NT2/D1 (cell line): Measurements from ENCODE around the gene IGHMBP2.

Experiments
- DNase-seq: peaks from one replicate; pipeline ENCODE4 v3.0.0-alpha.2; 2011; ENCODE audit warnings: low read depth, low spot score
- H3K27me3 ChIP-seq: 2 replicates; pipeline ENCODE4 v1.6.0; 2011; ENCODE audit warnings: mild to moderate bottlenecking; ENCODE audit not compliant: insufficient read length, insufficient read depth
- H3K36me3 ChIP-seq: 2 replicates; pipeline ENCODE4 v1.6.1; 2011; ENCODE audit warnings: mild to moderate bottlenecking, low read length, mixed read lengths; ENCODE audit not compliant: insufficient read depth, insufficient read length
- H3K4me1 ChIP-seq: 2 replicates; pipeline ENCODE4 v1.5.1; 2011; ENCODE audit not compliant: insufficient read depth, insufficient read length
- H3K4me3 ChIP-seq: 2 replicates; pipeline ENCODE4 v1.5.1; 2011; ENCODE audit warnings: low read depth; ENCODE audit not compliant: insufficient read length
- H3K9ac ChIP-seq: 2 replicates; pipeline ENCODE4 v1.6.0; 2011; ENCODE audit warnings: low read depth; ENCODE audit not compliant: insufficient read length
- H3K9me3 ChIP-seq: 2 replicates; pipeline ENCODE4 v1.5.1; 2011; ENCODE audit warnings: mild to moderate bottlenecking, low read length; ENCODE audit not compliant: insufficient read depth
- SUZ12 ChIP-seq: IDR thresholded peaks from 2 replicates; pipeline ENCODE4 v1.6.1; 2011; ENCODE audit not compliant: insufficient read length, insufficient read depth; ENCODE audit errors: extremely low read depth
- YY1 ChIP-seq: IDR thresholded peaks from 2 replicates; pipeline ENCODE4 v1.6.1; 2011; ENCODE audit not compliant: insufficient read length, insufficient read depth
- ZNF274 ChIP-seq: IDR thresholded peaks from 2 replicates; pipeline ENCODE4 v1.6.1; 2011; ENCODE audit warnings: mild to moderate bottlenecking, low read depth, low read length

The IGHMBP2 gene

DNA sequence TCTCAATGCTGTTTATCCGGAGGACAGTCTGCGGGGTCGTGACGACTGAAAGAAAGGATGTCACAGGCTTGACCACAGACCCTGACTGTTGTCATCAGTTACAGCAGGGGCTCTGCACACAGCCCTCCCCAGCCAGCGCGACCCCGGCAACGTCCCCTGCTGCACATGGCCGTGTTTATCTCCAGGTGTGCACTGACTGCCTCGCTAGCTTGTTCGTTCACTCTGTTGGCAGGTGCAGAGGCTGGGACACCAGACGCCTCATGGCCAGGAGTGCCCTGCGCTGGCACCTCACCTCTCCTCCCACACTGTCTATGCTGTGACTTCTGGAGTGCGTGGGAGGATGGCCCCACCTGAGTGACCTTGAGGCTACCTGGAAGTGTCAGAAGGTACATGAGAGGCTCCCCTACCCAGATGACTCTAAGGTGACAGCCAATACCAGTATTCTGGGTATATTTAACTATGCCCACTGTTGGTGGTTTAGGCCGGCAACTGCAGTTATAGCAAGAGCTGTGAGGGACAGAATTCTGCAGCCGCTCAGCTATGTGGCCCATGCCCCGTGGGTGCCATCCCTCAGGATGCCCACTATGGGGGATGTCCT, 12.2 kb upstream of the IGHMBP2 start:
- H3K9ac ChIP-seq: no peak overlapping the region
- no peaks in the 10 kb centered on the region for H3K9me3 ChIP-seq
- H3K27me3 ChIP-seq: no peaks in the 10 kb centered on the region
- H3K4me3 ChIP-seq: no peak overlapping the region
- peaks cover 4% of the 10 kb centered on the region for H3K4me1 ChIP-seq
- TF ChIP-seq YY1 (no peak), SUZ12 (no peak), ZNF274 (no peak)
- DNase-seq: no peak
- H3K36me3 ChIP-seq: peaks cover 49% of the 10 kb centered on the region

- no peak overlapping the region for H3K4me3 ChIP-seq
- peaks cover 4% of the 10 kb centered on the region for H3K4me1 ChIP-seq
- no peaks in the 10 kb centered on the region for H3K9me3 ChIP-seq
- no peaks in the 10 kb centered on the region for H3K27me3 ChIP-seq
- H3K36me3 ChIP-seq: peaks cover 60% of the 10 kb centered on the region
- H3K9ac ChIP-seq: no peak overlapping the region
- DNase-seq: no peak
- no peak for TF ChIP-seq ZNF274
- TF ChIP-seq YY1: no peak
- TF ChIP-seq SUZ12: no peak
Observed at GRCh38 chr11:68892576-68892975, 11.1 kb upstream of the IGHMBP2 start.

GRCh38 chr11:68893282-68893681, 10.4 kb upstream of the IGHMBP2 start:
- Histone ChIP-seq H3K27me3 (no peaks in the 10 kb centered on the region), H3K9me3 (no peaks in the 10 kb centered on the region), H3K4me3 (no peak overlapping the region), H3K4me1 (peaks cover 4% of the 10 kb centered on the region), H3K36me3 (peaks cover 67% of the 10 kb centered on the region), H3K9ac (no peak overlapping the region)
- TF ChIP-seq ZNF274 (no peak), YY1 (no peak), SUZ12 (no peak)
- no peak for DNase-seq

- TF ChIP-seq ZNF274 (no peak), SUZ12 (no peak), YY1 (no peak)
- Histone ChIP-seq H3K36me3 (peaks cover 76% of the 10 kb centered on the region), H3K27me3 (no peaks in the 10 kb centered on the region), H3K4me3 (no peak overlapping the region), H3K9me3 (no peaks in the 10 kb centered on the region), H3K4me1 (no peaks in the 10 kb centered on the region), H3K9ac (no peak overlapping the region)
- no peak for DNase-seq
Observed at GRCh38 chr11:68896171-68896959, 7.3 kb upstream of the IGHMBP2 start.

GRCh38 chr11:68897441-68897840, 6.2 kb upstream of the IGHMBP2 start:
- Histone ChIP-seq H3K9me3 (no peaks in the 10 kb centered on the region), H3K36me3 (peaks cover 78% of the 10 kb centered on the region), H3K27me3 (no peaks in the 10 kb centered on the region), H3K4me3 (no peak overlapping the region), H3K9ac (no peak overlapping the region), H3K4me1 (no peaks in the 10 kb centered on the region)
- DNase-seq: no peak
- TF ChIP-seq ZNF274: no peak
- TF ChIP-seq SUZ12: no peak
- no peak for TF ChIP-seq YY1

DNA sequence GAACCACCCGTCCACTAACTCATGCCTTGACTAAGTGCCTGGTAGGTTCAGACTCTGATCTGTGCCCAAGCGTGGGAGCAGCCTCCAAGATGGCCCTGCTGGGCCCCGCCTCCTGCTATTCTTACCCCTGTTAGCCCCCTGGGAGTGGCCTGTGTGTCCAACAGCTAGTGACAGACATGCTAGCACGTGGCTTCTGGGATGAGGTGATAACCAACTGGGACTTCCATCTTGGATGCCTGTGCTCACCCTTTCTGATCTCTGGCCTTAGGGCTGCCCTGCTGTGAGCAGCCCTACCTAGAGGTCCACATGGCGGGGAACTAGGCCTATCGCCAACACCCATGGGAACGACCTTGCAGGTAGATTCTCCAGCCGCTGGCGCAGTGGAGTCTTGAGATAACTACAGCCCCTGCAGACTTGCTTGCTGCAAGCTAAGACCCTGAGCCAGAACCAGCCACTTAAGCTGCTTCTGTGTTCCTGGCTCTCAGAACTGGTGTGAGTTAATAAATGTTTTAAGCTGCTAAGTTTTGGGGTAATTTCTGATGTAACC, 2.8 kb upstream of the IGHMBP2 start:
- Histone ChIP-seq H3K4me1 (no peaks in the 10 kb centered on the region), H3K4me3 (no peak overlapping the region), H3K36me3 (peaks cover 60% of the 10 kb centered on the region), H3K9ac (no peak overlapping the region), H3K27me3 (no peaks in the 10 kb centered on the region), H3K9me3 (no peaks in the 10 kb centered on the region)
- no peak for TF ChIP-seq YY1
- TF ChIP-seq SUZ12: no peak
- no peak for DNase-seq

DNA sequence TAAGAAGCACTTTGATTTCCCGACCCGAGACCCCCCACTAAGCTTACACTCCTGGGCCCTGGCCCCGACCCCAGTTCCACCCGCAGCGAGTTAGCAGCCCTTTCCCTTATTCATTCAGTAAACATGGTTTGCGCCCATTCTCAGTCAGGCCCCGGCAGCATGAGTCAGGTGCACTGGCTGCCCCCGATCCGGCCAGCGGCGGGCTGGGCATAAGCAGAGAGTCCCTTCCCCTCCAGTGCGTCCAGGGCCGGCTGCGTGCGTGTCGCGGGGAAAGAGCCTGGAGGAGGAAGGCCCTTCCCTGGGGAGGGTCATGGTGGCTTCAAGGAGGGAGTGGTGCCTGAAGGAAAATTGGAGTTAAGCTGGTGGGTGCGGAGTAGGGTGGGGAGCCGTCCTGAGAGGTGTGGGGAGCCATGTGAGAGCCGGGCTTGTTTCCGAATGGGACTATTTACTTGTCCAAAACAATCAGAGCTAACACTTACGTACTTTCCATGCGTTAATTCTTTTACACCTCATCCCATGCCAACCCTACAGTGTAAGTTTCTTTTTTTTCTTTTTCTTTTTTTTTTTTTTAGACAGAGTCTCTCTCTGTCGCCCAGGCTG, 657 bp downstream of the IGHMBP2 start:
- TF ChIP-seq YY1 (no peak), SUZ12 (no peak), ZNF274 (no peak)
- H3K9ac ChIP-seq: peak overlapping the region; percentile 96
- no peaks in the 10 kb centered on the region for H3K9me3 ChIP-seq
- H3K4me3 ChIP-seq: peak overlapping the region; percentile 98
- H3K27me3 ChIP-seq: no peaks in the 10 kb centered on the region
- H3K4me1 ChIP-seq: no peaks in the 10 kb centered on the region
- DNase-seq: no peak
- H3K36me3 ChIP-seq: peaks cover 49% of the 10 kb centered on the region
